Neutrophil (primary cell): Measurements from ENCODE around the gene UNC5B.

Experiments
- H3K27ac ChIP-seq: fragments of 200-600 bp; sonication (generic); 2 replicates; pipeline ENCODE4 v1.5.1; 2016; ENCODE audit warnings: mild to moderate bottlenecking, moderate library complexity
- H3K27me3 ChIP-seq: fragments of 200-600 bp; sonication (generic); 2 replicates; pipeline ENCODE4 v1.6.0; 2016; ENCODE audit warnings: mild to moderate bottlenecking
- H3K36me3 ChIP-seq: fragments of 200-600 bp; sonication (generic); 2 replicates; pipeline ENCODE4 v1.5.1; 2017
- H3K4me1 ChIP-seq, 2 experiments: fragments of 200-600 bp in 1 of 2; sonication (generic) in 1 of 2; 1 replicate in 1 of 2; 2 replicates in 1 of 2; pipeline versions ENCODE4 v1.5.1 to v1.6.1; 2013 to 2016; ENCODE audit warnings: low read depth in 1 of 2, low read length in 1 of 2, mild to moderate bottlenecking in 1 of 2, moderate library complexity in 1 of 2; ENCODE audit not compliant: control insufficient read depth in 1 of 2, insufficient read depth in 1 of 2
- H3K4me3 ChIP-seq, 2 experiments: fragments of 200-600 bp in 1 of 2; sonication (generic) in 1 of 2; 1 replicate in 1 of 2; 2 replicates in 1 of 2; pipeline ENCODE4 v1.5.1; 2013 to 2016; ENCODE audit warnings: low read depth in 1 of 2, low read length in 1 of 2, mild to moderate bottlenecking in 1 of 2, moderate library complexity in 1 of 2
- H3K9me3 ChIP-seq: fragments of 200-600 bp; sonication (generic); 2 replicates; pipeline ENCODE4 v1.5.1; 2016
- TF ChIP-seq, protein P1 (sequence below): fragments of 200-600 bp; sonication (generic); IDR thresholded peaks from 2 replicates; pipeline ENCODE4 v1.5.1; 2016; ENCODE audit warnings: antibody characterized with exemption

The UNC5B gene

DNA sequence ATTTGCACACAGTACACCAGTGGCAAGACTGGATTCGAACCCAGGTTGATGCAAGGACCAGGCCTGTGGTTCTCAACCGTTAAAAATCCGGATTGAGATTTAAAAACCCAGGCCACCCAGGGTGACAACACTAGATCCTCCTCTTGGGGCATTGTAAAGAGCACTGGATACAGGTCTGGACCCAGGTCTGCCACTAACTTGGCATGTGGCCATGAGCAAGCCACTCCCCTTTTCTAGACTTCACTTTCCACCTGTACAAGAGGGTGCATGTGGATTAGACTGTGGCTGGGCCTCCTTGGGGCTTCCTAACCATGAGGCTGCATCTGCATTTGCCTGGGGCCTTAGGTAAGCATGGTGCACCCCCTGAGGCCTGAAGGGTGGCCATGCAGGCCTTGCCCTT, 85.0 kb downstream of the UNC5B start:
- no peak overlapping the region for H3K4me3 ChIP-seq
- no peaks in the 10 kb centered on the region for H3K36me3 ChIP-seq
- H3K4me1 ChIP-seq: no peaks in the 10 kb centered on the region
- H3K9me3 ChIP-seq: no peaks in the 10 kb centered on the region
- H3K27me3 ChIP-seq: no peaks in the 10 kb centered on the region
- H3K27ac ChIP-seq: no peak overlapping the region
- TF ChIP-seq, protein P1, sequence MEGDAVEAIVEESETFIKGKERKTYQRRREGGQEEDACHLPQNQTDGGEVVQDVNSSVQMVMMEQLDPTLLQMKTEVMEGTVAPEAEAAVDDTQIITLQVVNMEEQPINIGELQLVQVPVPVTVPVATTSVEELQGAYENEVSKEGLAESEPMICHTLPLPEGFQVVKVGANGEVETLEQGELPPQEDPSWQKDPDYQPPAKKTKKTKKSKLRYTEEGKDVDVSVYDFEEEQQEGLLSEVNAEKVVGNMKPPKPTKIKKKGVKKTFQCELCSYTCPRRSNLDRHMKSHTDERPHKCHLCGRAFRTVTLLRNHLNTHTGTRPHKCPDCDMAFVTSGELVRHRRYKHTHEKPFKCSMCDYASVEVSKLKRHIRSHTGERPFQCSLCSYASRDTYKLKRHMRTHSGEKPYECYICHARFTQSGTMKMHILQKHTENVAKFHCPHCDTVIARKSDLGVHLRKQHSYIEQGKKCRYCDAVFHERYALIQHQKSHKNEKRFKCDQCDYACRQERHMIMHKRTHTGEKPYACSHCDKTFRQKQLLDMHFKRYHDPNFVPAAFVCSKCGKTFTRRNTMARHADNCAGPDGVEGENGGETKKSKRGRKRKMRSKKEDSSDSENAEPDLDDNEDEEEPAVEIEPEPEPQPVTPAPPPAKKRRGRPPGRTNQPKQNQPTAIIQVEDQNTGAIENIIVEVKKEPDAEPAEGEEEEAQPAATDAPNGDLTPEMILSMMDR: no peak

DNA sequence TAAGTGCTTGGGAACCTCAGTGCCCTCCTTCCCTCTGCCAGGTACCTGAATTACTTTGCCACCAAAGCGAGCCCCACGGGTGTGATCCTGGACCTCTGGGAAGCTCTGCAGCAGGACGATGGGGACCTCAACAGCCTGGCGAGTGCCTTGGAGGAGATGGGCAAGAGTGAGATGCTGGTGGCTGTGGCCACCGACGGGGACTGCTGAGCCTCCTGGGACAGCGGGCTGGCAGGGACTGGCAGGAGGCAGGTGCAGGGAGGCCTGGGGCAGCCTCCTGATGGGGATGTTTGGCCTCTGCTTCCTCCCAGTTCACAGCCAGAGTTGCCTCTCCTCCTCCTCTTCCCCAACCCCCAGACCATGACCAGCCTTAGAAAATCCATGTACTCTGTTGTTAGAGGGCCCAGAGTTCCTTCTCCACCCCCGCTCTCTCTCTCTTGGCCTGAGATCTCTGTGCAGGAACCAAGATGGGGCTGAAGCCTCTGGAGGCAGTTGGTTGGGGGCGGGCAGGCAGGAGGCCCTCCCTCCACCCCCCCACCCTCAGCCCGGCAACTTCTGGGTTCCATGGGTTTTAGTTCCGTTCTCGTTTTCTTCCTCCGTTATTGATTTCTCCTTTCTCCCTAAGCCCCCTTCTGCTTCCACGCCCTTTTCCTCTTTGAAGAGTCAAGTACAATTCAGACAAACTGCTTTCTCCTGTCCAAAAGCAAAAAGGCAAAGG, 86.9 kb downstream of the UNC5B start:
- TF ChIP-seq, protein P1: no peak
- Histone ChIP-seq H3K9me3 (no peaks in the 10 kb centered on the region), H3K27ac (no peak overlapping the region)

DNA sequence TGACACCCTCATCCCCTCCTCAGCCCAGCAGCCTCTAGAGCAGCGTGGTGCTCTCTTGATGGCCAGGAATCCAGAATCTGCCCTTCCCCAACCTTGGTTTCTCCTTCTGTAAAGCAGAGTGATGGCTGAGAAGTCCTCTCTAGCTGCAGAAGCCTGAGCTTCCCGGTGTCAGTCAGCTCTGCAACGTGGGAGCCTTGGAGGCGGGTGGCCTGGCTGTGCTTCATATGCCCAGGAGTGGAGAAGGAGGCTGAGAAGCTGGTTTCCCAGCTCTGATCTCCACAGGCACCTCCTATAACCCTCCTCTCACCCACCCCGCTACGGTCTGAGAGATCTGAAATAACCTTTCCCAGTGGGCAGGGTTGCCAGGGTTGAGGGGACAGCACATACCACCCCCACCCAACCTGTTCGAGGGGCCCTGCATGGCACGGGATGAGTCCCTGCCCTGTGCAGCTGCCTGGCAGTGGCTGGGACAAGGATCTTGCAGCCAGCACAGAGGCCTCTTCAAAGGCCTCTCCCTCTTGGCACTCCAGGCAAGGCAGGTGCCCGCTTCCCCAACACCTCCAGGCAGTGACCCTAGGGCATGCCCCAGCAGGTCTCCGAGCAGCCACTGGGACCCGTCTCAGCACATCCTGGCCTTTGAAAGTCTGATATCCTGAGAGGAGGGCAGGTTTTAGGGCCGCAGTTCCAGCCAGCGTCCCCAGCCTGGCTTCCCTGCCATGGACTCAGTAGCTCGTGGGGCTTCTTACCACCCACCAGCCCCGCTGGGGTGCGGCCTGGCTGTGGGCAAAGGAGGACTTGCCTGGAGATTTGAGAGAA, 88.4 kb downstream of the UNC5B start:
- Histone ChIP-seq H3K9me3 (no peaks in the 10 kb centered on the region), H3K27ac (no peak overlapping the region), H3K27me3 (no peaks in the 10 kb centered on the region), H3K36me3 (no peaks in the 10 kb centered on the region), H3K4me3 (no peak overlapping the region), H3K4me1 (no peaks in the 10 kb centered on the region)
- TF ChIP-seq, protein P1: no peak

More for the DNA sequence above, 86.9 kb downstream of the UNC5B start:
- Histone ChIP-seq H3K4me3 (no peak overlapping the region), H3K4me1 (no peaks in the 10 kb centered on the region), H3K27me3 (no peaks in the 10 kb centered on the region), H3K36me3 (no peaks in the 10 kb centered on the region)

DNA sequence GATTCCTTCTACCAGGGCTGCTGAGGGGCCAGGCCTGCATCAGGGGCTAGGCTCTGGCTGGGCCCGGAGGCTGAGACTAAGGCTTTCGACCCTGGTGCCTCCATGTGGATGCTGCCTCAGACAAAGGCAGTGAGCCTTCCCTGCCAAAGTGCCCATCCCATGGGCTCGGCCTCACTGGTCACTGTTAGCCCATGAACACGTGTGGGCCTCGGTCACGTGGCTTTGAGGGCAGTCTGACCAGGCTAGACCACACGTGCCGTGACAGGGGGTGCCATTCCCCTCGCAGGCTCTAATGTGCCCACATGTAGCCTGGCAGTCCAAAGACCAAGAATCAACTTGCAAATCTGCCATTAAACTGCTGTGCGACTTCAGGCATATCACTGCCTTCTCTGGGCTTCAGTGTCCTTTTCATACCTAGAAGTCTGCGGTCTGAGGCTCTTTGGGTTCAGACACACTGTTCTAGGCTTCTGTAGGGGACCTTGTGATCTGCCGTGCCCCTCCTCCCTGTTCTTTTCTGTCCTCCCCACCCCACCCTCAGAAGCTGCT, 89.1 kb downstream of the UNC5B start:
- Histone ChIP-seq H3K9me3 (no peaks in the 10 kb centered on the region), H3K4me1 (no peaks in the 10 kb centered on the region), H3K27me3 (no peaks in the 10 kb centered on the region), H3K36me3 (no peaks in the 10 kb centered on the region), H3K27ac (no peak overlapping the region), H3K4me3 (no peak overlapping the region)
- TF ChIP-seq, protein P1: no peak

DNA sequence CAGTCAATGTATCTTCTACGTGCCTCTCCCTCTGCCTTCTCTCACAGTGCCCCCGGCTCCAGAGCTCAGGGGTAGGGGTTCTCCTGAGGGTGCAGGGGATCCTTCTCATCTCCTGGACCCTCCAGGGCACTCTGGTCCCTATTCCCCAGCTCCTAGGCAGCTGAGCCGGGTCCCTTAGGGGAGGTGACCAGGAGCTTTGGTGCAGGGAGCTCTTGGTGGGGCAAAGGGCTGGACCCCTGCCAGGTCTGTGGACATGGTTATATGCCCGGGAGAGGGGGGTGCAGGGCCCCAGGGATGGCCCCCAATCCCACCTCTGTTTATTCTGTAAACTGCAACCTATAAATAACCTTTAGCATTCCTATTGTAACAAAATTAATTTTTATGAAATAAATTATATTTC, 90.1 kb downstream of the UNC5B start:
- TF ChIP-seq, protein P1: no peak

More for the DNA sequence above, 90.1 kb downstream of the UNC5B start:
- Histone ChIP-seq H3K36me3 (no peaks in the 10 kb centered on the region), H3K27me3 (no peaks in the 10 kb centered on the region), H3K27ac (no peak overlapping the region), H3K9me3 (no peaks in the 10 kb centered on the region), H3K4me3 (no peak overlapping the region), H3K4me1 (no peaks in the 10 kb centered on the region)
